ENCODE measurements around the gene MYBPHL. TPM values are rescaled to one million over a fixed set of nuclear protein-coding genes. Genes with fewer than 3 reads are reported as not detected.

The MYBPHL gene
- total RNA-seq, 1 donor from 2014 or later: 3.6 TPM

DNA sequence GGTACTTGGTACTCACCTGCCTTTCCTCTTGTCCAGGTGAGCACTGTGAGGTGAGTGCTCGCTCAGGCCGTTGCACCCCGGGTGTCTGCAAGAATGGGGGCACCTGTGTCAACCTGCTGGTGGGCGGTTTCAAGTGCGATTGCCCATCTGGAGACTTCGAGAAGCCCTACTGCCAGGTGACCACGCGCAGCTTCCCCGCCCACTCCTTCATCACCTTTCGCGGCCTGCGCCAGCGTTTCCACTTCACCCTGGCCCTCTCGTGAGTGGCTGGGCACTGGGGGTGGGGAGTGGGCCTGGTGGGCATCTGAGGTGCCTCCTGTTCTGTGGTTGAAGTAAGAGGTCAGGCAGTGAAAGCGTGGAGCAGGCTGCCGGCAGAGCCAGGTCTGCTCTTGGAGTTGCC lies 45.8 kb downstream of the MYBPHL start:
- Histone ChIP-seq H3K4me3 (no peak overlapping the region), H3K27ac (no peak overlapping the region), H3K4me1 (peaks cover 7% of the 10 kb centered on the region), H3K36me3 (no peaks in the 10 kb centered on the region), H3K9me3 (no peaks in the 10 kb centered on the region), H3K27me3 (no peaks in the 10 kb centered on the region)
- no peak for ATAC-seq
- intact Hi-C loops (cut with DNase I): loop anchor here (5.0 kb wide), 1 partner anchor 141 kb away; no protein-coding TSS in a partner anchor
- DNase-seq: no peak
- TF ChIP-seq, protein P1, sequence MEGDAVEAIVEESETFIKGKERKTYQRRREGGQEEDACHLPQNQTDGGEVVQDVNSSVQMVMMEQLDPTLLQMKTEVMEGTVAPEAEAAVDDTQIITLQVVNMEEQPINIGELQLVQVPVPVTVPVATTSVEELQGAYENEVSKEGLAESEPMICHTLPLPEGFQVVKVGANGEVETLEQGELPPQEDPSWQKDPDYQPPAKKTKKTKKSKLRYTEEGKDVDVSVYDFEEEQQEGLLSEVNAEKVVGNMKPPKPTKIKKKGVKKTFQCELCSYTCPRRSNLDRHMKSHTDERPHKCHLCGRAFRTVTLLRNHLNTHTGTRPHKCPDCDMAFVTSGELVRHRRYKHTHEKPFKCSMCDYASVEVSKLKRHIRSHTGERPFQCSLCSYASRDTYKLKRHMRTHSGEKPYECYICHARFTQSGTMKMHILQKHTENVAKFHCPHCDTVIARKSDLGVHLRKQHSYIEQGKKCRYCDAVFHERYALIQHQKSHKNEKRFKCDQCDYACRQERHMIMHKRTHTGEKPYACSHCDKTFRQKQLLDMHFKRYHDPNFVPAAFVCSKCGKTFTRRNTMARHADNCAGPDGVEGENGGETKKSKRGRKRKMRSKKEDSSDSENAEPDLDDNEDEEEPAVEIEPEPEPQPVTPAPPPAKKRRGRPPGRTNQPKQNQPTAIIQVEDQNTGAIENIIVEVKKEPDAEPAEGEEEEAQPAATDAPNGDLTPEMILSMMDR (IDR thresholded peaks at IDR 0.05): no peak

DNA sequence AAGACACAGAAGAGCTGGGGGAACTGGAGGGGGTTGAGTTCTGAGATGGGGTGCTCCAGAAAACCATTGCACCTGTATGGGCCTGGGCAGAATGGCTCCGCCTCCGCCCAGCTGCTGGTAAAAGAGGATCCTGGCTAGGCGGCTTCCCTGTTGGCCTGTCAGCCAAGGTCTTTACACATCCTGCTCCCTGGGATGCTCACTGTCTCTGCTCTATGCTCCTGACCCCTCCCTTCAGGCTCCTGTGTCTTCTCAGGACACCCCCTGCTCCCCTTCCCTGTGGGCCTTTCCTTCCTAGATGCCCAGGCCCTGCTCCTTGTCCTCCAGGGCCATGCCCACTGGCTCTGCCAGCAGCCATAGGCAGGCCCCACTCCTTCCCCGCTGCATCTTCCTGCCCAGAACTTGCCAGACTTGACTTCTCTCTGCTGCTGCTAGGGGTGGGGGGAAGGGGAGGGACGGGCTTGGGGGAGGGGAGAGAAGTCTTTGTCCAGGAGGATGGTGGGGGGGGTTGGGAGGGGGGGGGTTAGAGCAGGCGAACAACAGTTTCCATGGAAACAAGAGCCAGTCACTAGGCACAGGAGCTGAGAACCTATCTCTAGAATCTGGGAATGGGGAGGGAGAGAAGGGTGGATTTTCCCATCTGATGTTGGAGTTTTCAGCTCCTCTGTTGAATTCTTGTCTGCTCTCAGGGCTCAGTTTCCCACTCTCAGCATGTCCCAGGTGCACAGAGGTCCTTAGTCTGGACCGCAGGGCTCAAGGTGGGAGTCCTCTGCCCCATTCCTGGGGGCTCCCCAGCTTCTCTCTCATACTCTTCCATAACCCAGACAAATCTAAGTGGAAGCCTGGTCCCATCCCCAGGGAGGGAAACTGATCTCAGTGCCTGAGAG lies 46.9 kb downstream of the MYBPHL start:
- Histone ChIP-seq H3K36me3 (no peaks in the 10 kb centered on the region), H3K9me3 (no peaks in the 10 kb centered on the region), H3K27me3 (no peaks in the 10 kb centered on the region), H3K4me3 (no peak overlapping the region), H3K4me1 (peaks cover 10% of the 10 kb centered on the region), H3K27ac (no peak overlapping the region)
- DNase-seq: no peak
- TF ChIP-seq, protein P1 (IDR thresholded peaks at IDR 0.05): no peak
- no peak for ATAC-seq
- intact Hi-C loops (cut with DNase I): loop anchor here (5.0 kb wide), 1 partner anchor 142 kb away; no protein-coding TSS in a partner anchor

DNA sequence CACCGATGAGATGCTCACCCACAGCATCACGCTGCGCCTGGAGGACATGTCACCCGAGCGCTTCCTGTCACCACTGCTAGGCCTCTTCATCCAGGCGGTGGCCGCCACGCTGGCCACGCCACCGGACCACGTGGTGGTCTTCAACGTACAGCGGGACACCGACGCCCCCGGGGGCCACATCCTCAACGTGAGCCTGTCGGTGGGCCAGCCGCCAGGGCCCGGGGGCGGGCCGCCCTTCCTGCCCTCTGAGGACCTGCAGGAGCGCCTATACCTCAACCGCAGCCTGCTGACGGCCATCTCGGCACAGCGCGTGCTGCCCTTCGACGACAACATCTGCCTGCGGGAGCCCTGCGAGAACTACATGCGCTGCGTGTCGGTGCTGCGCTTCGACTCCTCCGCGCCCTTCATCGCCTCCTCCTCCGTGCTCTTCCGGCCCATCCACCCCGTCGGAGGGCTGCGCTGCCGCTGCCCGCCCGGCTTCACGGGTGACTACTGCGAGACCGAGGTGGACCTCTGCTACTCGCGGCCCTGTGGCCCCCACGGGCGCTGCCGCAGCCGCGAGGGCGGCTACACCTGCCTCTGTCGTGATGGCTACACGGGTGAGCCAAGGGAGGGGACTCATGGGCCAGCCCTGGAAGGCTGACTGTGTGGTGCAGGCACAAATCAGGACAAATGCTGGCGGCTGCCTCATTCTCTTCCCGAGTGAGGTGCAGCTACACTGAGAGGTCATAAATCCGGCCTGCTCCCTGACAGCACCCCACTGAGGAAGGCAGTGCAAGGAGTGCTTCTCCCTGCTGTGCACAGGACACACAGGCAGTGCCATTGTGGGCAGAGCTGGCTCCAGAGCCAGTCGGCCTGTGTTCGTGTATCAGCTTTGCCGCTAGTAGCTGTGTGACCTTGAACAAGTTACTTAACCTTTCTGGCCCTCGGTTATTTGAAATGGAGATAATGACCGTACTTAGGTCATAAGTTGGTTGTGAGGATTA lies 48.0 kb downstream of the MYBPHL start:
- peaks cover 17% of the 10 kb centered on the region for H3K4me1 ChIP-seq
- ATAC-seq (no peak), DNase-seq (no peak)
- H3K27ac ChIP-seq: no peak overlapping the region
- H3K9me3 ChIP-seq: no peaks in the 10 kb centered on the region
- TF ChIP-seq, protein P1 (IDR thresholded peaks at IDR 0.05): no peak
- no peak overlapping the region for H3K4me3 ChIP-seq
- no peaks in the 10 kb centered on the region for H3K27me3 ChIP-seq
- no peaks in the 10 kb centered on the region for H3K36me3 ChIP-seq
- intact Hi-C loops (cut with DNase I): no loop called here

DNA sequence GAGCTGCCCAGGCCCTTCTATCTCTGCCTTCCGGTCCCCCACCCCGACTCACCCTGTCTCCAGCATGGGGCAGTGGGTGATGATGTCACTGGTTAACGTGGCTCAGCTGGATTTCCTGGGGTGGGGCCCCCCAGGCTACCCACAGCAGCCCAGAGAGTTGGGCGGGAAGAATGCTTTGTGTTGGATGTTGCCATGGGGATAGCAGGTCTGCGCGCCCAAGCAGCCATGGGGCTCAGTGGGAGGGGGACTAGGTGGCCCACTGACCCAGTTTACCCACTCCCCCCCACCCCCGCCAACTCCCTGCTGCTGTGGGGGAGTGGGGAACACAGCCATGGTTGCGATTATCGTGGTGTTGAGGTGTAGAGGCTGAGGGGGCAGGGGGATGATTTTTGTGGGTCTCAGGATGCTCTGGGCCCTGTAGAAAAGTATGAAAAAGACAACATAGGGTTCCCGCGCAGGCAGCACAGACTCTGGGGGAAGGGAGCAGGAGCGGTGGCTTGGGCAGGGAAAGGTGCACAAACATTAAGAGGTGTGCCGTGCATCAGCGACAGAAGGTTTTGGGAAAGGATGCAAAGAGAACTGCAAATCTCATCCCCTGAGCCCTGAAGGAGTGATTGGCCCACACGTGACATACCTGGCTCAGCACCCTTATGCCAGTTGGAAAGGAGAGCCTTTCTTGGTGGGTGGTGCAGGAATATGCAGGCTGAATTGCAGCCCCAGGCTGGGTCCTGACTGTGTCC lies 49.0 kb downstream of the MYBPHL start:
- intact Hi-C loops (cut with DNase I): no loop called here

More for the DNA sequence above, 49.0 kb downstream of the MYBPHL start:
- Histone ChIP-seq H3K9me3 (no peaks in the 10 kb centered on the region), H3K4me3 (no peak overlapping the region), H3K36me3 (no peaks in the 10 kb centered on the region), H3K27me3 (no peaks in the 10 kb centered on the region), H3K27ac (no peak overlapping the region), H3K4me1 (peaks cover 13% of the 10 kb centered on the region)
- TF ChIP-seq, protein P1 (IDR thresholded peaks at IDR 0.05): no peak
- no peak for ATAC-seq
- no peak for DNase-seq
